Stimulated activated CD8-positive, alpha-beta memory T cell treated with anti-CD3 and anti-CD28 coated beads, Interleukin-4, amount 100 ng/mL, for 48 hours (primary cell): ENCODE measurements around the gene AIF1.
"Not testable (repeated sequence)": the region's sequence is repeated elsewhere in the genome, so short reads cannot be mapped to it uniquely, and the experiment has no call there.

Source experiments
- DNase-seq: peaks from one replicate; pipeline ENCODE4 v3.0.0-alpha.2; 2020

Gene AIF1

DNA sequence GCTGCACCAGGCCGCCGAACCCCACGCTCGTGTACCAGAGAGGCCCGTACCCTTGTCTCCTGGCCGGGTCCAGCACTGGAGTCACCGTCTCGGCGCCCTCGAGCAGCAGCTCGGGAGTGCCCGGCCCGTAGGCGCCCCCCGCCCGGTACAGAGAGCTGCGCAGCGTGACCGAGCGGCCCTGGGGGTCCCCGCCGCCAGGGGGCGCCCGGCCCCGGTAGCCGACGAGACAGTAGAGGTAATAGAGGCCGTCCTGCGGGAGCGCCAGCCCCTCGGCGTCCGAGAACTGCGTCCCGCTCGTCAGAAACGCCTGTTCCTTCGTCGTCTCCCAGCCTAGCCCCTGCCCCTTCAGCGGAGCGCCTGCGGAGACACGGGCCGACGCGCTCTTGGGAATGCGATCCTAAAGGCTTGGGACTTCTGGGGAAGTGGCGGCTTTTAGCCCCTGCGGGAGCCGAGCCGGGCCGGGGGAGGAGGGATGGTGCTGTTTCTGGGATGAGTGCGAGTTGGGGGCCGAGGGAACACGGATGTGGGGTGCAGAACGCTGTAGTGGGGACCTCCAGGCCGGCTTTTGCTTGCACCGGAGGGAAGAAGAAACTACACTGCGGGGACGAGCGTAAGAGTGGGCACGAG is 34.1 kb upstream of the AIF1 start:
- DNase-seq: peak; percentile 93

DNA sequence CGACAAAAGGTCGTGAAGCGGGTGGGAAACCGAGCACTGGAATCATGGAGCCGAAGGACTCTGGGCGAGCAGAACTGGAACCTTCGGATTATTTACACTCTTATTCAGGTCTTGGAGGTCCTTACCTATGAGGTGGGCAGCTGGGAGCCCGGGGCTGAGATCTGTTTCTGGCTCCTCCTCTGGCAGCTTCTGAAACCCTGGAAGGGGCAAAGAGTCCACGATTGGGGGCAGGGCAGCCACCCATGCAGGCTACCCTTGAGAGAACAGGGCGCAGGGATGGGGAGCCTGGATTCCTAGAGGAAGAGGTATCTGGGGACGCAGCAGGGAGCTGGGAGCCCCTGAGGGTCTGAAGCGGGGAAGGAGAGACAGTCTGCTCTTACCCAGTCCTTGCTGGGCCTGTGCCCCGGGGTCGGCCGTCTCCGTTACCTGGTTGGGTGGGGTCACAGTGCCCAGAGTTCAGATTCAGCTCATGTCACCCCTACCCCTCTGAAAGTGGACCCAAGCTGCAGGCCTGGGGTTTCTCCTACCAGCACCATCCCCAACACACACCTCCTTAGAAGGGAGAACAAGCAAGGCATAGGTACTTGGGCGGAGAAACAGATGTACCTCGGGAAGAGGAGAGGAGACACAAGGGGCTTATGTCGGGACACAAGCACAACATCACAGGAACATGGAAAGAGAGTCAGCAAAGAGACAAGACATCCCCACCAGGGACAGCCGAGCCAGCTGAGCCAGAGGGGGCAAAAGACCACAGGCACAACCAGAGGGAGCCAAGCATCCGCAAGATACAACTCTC is 33.4 kb upstream of the AIF1 start:
- DNase-seq: peak; percentile 56

DNA sequence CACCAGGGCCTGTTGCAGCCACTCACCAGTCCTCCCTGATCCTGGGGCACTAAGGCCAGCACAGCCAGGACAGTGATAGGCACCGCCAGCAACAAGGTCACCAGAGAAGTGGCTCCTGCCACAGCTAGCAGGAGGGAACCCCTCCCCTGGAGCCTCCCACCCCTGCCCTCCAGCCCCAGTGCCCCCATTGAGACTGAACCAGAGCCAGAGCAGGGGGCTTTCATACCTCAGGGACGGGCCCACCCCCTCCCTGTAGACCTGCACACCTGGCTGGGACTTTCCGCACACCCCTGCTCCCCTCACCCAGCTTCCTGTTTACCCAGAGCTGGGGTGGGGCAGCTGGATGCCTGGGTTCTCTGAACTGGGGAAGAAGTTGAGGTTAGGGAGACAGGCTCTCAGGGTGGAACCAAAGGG is 32.8 kb upstream of the AIF1 start, which contains the start of gene LTB:
LTB (minus strand) TSS at position 195 of the 414 bp plus-strand sequence; CDS start at position 188, 7 bp downstream.
- DNase-seq: peak; percentile 60

DNA sequence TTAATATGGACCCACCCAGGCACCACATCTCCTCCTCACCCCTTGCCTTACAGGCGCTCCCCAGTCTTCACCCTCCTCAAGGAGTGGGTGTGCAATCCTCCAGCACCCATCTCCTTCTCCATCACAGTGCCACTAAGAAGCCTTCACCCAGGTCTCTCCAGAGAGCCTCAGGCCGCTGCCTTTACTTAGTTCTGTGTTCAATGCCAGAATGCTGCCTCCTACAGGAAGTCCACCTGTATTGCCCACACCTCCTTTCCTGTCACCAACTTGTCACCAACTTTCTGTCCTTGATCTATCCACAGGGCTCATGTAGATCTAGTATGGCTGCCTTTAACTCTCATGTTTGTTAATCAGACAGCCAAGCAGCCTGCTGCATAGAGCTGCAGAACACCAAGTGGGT is 29.5 kb upstream of the AIF1 start:
- DNase-seq: peak; percentile 64

DNA sequence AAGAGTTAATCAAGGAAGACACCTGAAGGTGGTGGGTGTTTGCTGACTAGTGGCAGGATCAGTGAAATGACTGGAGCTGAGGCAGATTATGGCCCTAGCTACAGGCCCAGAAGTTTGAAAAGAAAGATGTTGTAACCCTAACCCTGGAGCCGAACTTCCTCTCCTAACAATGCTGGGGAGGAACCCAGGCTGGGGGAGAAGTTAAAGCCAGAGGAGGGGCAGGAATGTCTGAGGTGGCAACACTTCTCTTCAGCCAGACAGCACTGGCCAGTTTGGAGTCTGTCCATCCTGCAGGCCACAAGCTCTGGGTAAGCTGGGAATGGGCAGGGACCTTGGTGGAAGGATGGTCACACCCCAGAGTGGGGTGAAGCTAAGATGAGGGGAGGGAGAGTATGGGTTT is 29.0 kb upstream of the AIF1 start, which contains the start of gene LST1:
LST1 (plus strand) TSS at position 270 of the 400 bp plus-strand sequence. CDS start 1,023 bp downstream, outside the sequence.
- no peak for DNase-seq

DNA sequence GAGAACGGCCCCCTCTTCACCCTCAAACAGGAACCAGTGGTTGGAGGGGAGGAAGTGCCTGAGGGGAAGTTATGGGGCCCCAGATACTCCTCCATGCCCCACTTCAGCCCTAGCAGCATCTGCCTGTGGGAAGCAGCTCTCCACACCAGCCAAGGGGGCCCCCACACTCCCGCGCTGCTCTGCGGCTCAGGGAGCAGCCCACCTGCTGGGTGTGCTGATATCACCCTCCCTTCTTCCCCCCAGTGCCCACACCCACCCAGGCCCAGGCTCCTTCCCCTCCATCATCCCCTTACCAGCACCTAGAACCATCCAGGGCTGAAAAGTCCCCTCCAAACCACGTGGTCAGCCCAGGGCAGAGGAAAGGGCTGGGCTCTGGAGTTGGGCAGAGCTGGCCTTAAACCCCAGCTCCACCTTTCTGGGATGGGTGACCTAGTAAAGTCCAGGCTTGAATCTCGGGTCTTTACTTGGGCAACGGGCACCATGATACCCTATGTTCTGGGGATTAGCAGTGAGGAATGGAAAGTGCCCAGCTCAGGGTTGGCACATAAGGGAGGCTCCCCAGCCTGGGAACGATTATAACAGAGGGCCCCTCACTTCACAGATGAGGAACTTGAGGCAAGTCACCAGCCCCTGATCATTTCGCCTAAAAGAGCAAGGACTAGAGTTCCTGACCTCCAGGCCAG is 28.3 kb upstream of the AIF1 start:
- peak; percentile 49 for DNase-seq

GRCh38 chr6:31587791-31588777 is 26.9 kb upstream of the AIF1 start:
- DNase-seq: no peak

GRCh38 chr6:31588871-31589650 is 26.0 kb upstream of the AIF1 start:
- DNase-seq: no peak

GRCh38 chr6:31590691-31591090 is 24.3 kb upstream of the AIF1 start:
- DNase-seq: not testable (repeated sequence)

DNA sequence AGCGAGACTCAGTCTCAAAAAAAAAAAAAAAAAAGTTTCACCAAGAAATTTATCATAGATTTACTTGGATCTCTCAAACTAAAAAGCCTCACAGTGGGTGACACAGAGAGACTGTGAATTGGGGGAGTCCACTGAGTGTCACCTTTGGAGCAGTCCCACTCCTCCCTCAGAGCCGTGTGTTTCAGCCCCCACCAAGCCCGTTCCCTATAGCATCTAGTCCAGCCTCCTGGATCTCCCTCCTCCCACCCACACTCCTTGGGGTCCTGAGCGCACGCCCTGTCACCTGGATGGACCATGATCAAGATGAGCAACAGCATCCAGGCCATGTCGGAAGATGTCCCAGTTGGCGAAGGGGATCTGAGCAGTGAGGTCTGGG is 22.6 kb upstream of the AIF1 start:
- DNase-seq: no peak

DNA sequence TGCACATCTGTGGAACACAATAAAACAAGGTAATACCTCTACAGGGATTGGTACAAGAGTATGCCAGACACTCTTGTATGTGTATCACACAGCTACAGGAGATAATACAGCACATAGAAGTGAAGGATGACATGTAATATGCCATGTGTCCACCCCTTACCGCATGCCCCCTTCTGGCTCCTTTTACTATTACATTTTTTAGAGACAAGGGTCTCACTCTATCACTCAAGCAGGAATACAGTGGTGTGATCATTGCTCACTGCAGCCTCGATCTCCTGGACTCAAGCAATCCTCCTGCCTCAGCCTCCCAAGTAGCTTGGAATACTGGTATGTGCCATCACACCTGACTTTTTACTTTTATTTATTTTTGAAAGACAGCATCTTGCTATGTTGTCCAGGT is 18.0 kb upstream of the AIF1 start:
- peak; percentile 54 for DNase-seq

DNA sequence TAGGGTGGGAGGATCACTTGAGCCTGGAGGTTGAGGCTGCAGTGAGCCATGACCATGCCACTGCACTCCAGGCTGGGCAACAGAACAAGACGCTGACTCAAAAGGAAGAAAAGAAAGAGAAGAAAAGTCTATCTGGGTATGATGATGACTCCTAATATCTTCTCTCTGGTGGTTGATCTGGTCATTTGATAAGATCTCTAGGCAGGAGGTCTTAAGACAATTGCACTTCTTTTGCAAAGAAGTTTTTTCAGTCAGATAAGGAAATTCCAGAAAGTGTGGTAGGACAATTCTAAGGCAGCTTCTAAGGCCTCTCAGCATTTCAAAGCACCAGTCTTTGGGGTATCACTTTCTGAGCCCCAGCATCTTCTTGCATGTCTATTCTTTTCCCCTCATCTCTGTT is 7.7 kb upstream of the AIF1 start:
- no peak for DNase-seq

DNA sequence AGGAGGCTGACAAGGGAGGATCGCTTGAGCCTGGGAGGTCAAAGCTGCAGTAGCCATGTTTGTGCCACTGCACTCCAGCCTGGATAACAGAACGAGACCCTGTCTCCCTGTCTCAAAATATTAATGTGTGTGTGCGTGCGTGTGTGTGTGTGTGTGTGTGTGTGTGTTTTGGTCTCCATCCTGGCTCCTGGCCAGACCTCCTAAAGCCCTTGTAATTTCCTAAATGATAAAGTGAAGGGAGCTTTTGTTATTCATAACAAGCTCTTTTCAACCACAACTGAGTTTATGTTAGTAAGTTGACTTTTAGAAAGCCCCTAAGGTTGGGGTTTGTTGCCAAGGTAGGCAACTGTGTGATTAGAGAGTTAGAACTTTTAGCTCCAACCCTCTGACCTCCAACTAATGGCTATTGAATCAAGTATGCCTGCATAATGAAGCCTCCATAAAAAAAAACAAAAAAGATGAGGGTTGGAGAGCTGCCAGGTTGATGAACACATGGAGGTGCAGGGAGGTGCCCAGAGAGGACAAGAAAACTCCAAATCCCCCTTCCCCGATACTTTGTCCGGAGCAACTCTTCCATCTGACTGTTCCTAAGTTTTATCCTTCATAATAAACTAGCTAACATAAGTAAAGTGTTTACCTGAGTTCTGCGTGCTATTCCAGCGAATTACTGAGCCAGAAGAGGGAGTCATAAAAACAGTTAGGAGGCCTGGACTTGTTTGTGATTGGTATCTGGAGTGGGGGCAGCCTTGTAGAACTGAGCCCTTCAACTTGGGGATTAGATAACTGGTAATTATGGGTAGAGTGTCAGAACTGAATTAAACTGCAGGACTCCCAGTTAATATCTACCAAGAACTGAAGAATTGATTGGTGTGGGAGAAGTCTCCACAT is 5.3 kb upstream of the AIF1 start:
- no peak for DNase-seq

- no peak for DNase-seq
These were observed 4.1 kb upstream of the AIF1 start for GRCh38 chr6:31610968-31611367.

DNA sequence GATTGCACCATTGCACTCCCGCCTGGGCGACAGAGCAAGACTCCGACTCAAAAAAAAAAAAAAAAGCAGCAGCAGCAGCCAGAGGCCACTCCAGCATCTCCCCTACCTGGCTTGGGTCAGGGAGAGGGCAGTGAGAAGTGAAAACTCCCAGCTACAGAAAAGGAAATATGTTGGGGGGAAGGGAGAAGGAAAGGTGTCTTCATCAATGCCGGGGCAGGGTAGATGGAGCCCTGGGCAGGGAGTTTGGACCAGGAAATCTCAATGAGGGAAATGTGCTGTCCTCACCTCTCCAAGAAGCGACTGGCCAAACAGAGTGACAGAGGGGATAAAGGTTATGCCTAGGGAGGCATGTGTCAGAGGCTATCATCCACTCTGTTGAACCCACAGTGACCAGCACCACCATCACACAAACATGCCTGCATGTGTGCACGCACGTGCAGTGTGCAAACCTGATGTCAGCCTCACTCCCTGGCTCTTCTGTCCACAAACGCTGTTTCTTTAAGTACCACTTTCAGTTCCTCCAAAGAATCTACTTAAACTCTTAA is 887 bp upstream of the AIF1 start:
- no peak for DNase-seq

GRCh38 chr6:31615748-31616147 is 714 bp downstream of the AIF1 start:
- DNase-seq: peak; percentile 62

- no peak for DNase-seq
These were observed 2.0 kb downstream of the AIF1 start for GRCh38 chr6:31617010-31617409.

- DNase-seq: peak; percentile 98
These were observed 5.0 kb downstream of the AIF1 start for GRCh38 chr6:31619805-31620585.

DNA sequence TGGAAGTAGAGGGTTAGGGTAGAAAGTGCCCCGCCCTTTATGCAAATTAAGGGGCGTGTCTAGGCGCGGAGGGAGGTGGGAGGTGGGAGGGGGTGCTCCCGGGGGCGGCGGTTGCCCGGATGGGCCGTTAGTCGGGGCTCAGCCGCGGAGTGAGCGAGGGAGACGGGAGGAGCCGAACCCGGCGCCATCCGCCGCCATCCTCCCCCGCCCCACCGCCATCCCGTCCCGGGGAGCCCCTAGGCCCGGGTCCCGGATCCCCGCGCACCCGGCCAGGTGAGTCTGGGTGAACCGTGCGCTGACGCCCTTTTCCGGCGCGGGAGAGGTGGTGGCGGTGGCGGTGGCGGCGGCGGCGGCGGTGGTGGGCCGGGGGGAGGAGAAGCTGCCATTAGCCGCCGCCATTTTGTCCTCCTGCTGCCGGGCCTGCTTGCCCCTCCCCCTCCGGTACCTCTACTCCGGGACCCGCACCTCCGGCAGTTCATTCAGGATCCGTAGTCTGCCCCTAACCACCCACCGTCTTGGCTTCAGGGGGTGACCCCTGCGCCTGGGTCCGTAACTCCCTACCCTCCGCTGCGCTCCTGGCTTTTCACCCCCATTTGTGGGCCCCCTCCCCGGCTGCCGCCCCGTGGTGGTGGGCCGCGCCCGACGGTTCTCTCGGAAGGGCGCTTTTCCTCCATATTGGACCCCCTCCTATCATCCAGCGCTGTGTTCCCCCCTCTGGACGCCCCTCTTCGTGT is 5.7 kb downstream of the AIF1 start, which contains the start of gene PRRC2A:
PRRC2A (plus strand) TSS at position 130 of the 734 bp plus-strand sequence. CDS start 2,075 bp downstream, outside the sequence.
- DNase-seq: peak; percentile 84
